OCI-LY3 (cell line): Measurements from ENCODE around the gene SPDYE1.

Source experiments
- H2AFZ ChIP-seq: fragments of 200-600, 300-600 bp; shearing (Covaris generic); 2 replicates; pipeline ENCODE4 v1.6.0; 2014; ENCODE audit warnings: antibody characterized with exemption, low read depth, low read length
- H3K27ac ChIP-seq: fragments of 200-600, 300-600 bp; sonication (generic); 2 replicates; pipeline ENCODE4 v1.5.1; 2014; ENCODE audit warnings: mild to moderate bottlenecking, low read length, moderate library complexity, mixed read lengths
- H3K27me3 ChIP-seq: fragments of 200-600, 300-600 bp; sonication (generic); 2 replicates; pipeline ENCODE4 v1.6.1; 2014; ENCODE audit warnings: low read depth, low read length, mixed read lengths
- H3K36me3 ChIP-seq: fragments of 200-600, 300-600 bp; sonication (generic); replicated peaks from 2 replicates; pipeline ENCODE3; 2014; ENCODE audit warnings: low read depth, low read length, mixed read lengths
- H3K4me1 ChIP-seq: fragments of 300-600, 200-600 bp; sonication (generic); 2 replicates; pipeline ENCODE4 v1.6.1; 2014; ENCODE audit warnings: low read length, mixed read lengths
- H3K4me2 ChIP-seq: fragments of 200-600, 300-600 bp; sonication (generic); 2 replicates; pipeline ENCODE4 v1.6.1; 2014; ENCODE audit warnings: low read length, mixed read lengths
- H3K4me3 ChIP-seq: fragments of 300-600, 200-600 bp; sonication (generic); 2 replicates; pipeline ENCODE4 v1.5.1; 2014; ENCODE audit warnings: antibody characterized with exemption, mild to moderate bottlenecking, low read length, moderate library complexity
- H3K79me2 ChIP-seq: fragments of 300-600, 200-600 bp; shearing (Covaris generic); 2 replicates; pipeline ENCODE4 v1.6.1; 2014; ENCODE audit warnings: mild to moderate bottlenecking, low read length, mixed read lengths
- H3K9ac ChIP-seq: fragments of 300-600, 200-600 bp; shearing (Covaris generic); 2 replicates; pipeline ENCODE4 v1.6.0; 2014; ENCODE audit warnings: mild to moderate bottlenecking, low read length, moderate library complexity
- H3K9me3 ChIP-seq: fragments of 200-600, 300-600 bp; shearing (Covaris generic); 2 replicates; pipeline ENCODE4 v1.6.1; 2014; ENCODE audit warnings: low read length, mixed read lengths; ENCODE audit not compliant: insufficient read depth
- H4K20me1 ChIP-seq: fragments of 200-600, 300-600 bp; sonication (generic); 2 replicates; pipeline ENCODE4 v1.6.1; 2016; ENCODE audit warnings: low read length, mixed read lengths; ENCODE audit not compliant: insufficient read depth
- CTCF ChIP-seq: fragments of 200-600, 300-600 bp; sonication (generic); IDR thresholded peaks from 2 replicates; pipeline ENCODE4 v1.5.1; 2014; ENCODE audit warnings: antibody characterized with exemption, low read length, low read depth
- EZH2phosphoT487 ChIP-seq: fragments of 200-600 bp; shearing (Covaris generic); IDR thresholded peaks from 2 replicates; pipeline ENCODE4 v1.6.1; 2018; ENCODE audit warnings: antibody characterized with exemption, mixed run types, low read depth

Gene SPDYE1

GRCh38 chr7:44046321-44047061 lies 48.8 kb downstream of the SPDYE1 start:
- peak overlapping the region; percentile 98 for H3K4me2 ChIP-seq
- peak overlapping the region; percentile 74 for H3K27ac ChIP-seq

GRCh38 chr7:44048031-44048795 lies 50.5 kb downstream of the SPDYE1 start:
- H3K27ac ChIP-seq = no peak overlapping the region
- peaks cover 28% of the 10 kb centered on the region for H3K4me1 ChIP-seq
- H3K79me2 ChIP-seq = peaks cover 58% of the 10 kb centered on the region
- H3K4me2 ChIP-seq = no peak overlapping the region
- no peak overlapping the region for H2AFZ ChIP-seq
- no peaks in the 10 kb centered on the region for H3K9me3 ChIP-seq
- H3K4me3 ChIP-seq = no peak overlapping the region
- H3K36me3 ChIP-seq = peaks cover 44% of the 10 kb centered on the region
- H3K9ac ChIP-seq = no peak overlapping the region
- no peaks in the 10 kb centered on the region for H3K27me3 ChIP-seq
- TF ChIP-seq CTCF = no peak
- TF ChIP-seq EZH2phosphoT487 = no peak
- H4K20me1 ChIP-seq = peaks cover 42% of the 10 kb centered on the region

More at GRCh38 chr7:44046321-44047061, 48.8 kb downstream of the SPDYE1 start:
- Histone ChIP-seq H4K20me1 (peaks cover 42% of the 10 kb centered on the region), H3K36me3 (peaks cover 32% of the 10 kb centered on the region), H3K27me3 (no peaks in the 10 kb centered on the region), H3K4me3 (peak overlapping the region; percentile 94), H3K9me3 (no peaks in the 10 kb centered on the region), H3K9ac (peak overlapping the region; percentile 92), H3K4me1 (peaks cover 28% of the 10 kb centered on the region), H3K79me2 (peaks cover 55% of the 10 kb centered on the region), H2AFZ (no peak overlapping the region)
- TF ChIP-seq EZH2phosphoT487 (no peak), CTCF (no peak)

GRCh38 chr7:44050121-44050914 lies 52.6 kb downstream of the SPDYE1 start:
- Histone ChIP-seq H3K9me3 (no peaks in the 10 kb centered on the region), H3K9ac (no peak overlapping the region), H3K79me2 (peaks cover 50% of the 10 kb centered on the region), H3K27me3 (no peaks in the 10 kb centered on the region), H3K27ac (no peak overlapping the region), H3K4me2 (no peak overlapping the region), H3K4me1 (peaks cover 23% of the 10 kb centered on the region), H2AFZ (no peak overlapping the region), H3K4me3 (no peak overlapping the region), H4K20me1 (peaks cover 42% of the 10 kb centered on the region), H3K36me3 (peaks cover 53% of the 10 kb centered on the region)
- TF ChIP-seq EZH2phosphoT487 (no peak), CTCF (no peak)
